ENCODE data around the gene GRK5. TPM values are rescaled to one million over a fixed set of nuclear protein-coding genes. Genes with fewer than 3 reads are reported as not detected.

GRK5 gene
- total and polyA plus RNA-seq, 2 donors from 2014 or later: 7.3 to 18.7 TPM

DNA sequence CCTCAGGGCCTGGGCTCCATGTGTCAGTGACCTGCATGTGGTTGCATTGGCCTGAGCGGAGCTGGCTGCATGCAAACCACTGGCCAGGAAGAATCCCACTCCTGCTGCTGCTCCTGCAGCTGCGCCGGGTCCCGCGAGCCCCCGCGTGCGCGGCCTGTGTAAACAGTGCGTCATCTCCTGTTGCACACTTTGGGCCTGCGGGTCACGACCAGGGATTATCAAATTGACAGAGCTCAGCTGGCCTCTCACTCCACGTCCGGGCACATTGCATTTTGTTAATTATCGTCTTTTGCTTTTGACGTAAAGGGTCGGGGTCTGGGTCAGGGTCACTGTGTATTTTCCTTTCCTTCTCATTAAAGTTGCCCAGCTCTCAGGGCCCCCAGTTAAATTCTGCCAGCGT, 202.5 kb downstream of the GRK5 start:
- H3K4me1 ChIP-seq (ENCODE audit: control insufficient read depth in 2 of 3, insufficient read depth in 2 of 3, low read depth in 1 of 3, low read length in 3 of 3): peaks cover 3 to 17% (median 7%) of the 10 kb centered on the region in 3 donors
- intact Hi-C loops (cut with DNase I): loop anchor here (10.0 kb wide), 1 partner anchor 215 kb away; no protein-coding TSS in a partner anchor
- DNase-seq: peak; percentile 91 to 96 (median 93)
- TF ChIP-seq, protein P1, sequence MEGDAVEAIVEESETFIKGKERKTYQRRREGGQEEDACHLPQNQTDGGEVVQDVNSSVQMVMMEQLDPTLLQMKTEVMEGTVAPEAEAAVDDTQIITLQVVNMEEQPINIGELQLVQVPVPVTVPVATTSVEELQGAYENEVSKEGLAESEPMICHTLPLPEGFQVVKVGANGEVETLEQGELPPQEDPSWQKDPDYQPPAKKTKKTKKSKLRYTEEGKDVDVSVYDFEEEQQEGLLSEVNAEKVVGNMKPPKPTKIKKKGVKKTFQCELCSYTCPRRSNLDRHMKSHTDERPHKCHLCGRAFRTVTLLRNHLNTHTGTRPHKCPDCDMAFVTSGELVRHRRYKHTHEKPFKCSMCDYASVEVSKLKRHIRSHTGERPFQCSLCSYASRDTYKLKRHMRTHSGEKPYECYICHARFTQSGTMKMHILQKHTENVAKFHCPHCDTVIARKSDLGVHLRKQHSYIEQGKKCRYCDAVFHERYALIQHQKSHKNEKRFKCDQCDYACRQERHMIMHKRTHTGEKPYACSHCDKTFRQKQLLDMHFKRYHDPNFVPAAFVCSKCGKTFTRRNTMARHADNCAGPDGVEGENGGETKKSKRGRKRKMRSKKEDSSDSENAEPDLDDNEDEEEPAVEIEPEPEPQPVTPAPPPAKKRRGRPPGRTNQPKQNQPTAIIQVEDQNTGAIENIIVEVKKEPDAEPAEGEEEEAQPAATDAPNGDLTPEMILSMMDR (IDR thresholded peaks at IDR 0.05; ENCODE audit: borderline replicate concordance, extremely low read depth, insufficient read depth): no peak
- H3K27me3 ChIP-seq (ENCODE audit: control insufficient read depth, insufficient read depth, low read length): no peaks in the 10 kb centered on the region
- H3K9ac ChIP-seq (ENCODE audit: low read length in 3 of 3): no peak overlapping the region
- H3K4me3 ChIP-seq (ENCODE audit: low read length in 3 of 3): no peak overlapping the region
- H3K9me3 ChIP-seq (ENCODE audit: control insufficient read depth in 2 of 3, insufficient read depth in 1 of 3, low read length in 3 of 3): no peaks in the 10 kb centered on the region
- FAIRE-seq: no peak
- H3K36me3 ChIP-seq (ENCODE audit: control insufficient read depth in 2 of 3, insufficient read depth in 3 of 3, low read length in 3 of 3): no peaks in the 10 kb centered on the region
- peak overlapping the region; percentile 20 to 34 for H3K27ac ChIP-seq (ENCODE audit: low read depth in 2 of 2, low read length in 2 of 2)

DNA sequence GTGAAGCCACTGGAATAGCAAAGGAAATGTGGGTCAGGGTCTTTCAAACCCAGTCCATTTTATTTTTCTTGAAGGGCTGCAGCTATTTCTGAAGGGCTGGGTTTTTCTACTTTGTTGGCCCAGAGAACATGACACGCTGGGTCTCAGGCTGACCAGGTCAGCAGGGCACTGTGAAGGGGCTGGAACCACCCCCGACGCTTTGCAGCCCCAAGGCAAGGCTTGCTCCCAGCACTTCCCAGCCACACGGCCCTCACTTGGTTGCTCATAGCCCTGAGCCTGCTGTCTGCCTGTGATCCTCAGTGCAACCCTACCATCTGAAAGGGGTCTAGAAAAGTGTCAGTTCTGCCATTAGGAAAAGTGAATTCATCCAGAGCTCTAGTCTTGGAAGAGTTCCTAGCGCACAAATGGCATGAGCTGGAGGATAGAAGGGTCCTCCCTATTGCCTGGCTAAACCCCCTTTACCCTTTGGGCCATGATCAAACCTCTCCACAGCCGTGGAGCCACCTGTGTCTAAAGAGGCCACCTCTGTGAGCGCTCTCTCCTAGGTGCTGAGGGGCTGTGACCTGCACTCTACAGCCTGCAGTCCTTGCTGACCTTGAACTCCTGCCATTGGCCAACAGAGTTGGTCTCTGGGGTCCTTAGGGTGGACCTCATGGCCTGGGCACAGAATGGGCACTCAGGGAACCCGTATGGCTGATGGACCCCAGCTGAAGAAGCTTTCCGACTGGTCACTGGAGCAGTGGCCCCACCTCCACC, 203.2 kb downstream of the GRK5 start:
- DNase-seq: no peak
- no peaks in the 10 kb centered on the region for H3K27me3 ChIP-seq (ENCODE audit: control insufficient read depth, insufficient read depth, low read length)
- TF ChIP-seq, protein P1 (IDR thresholded peaks at IDR 0.05; ENCODE audit: borderline replicate concordance, extremely low read depth, insufficient read depth): no peak
- H3K4me3 ChIP-seq (ENCODE audit: low read length in 3 of 3): no peak overlapping the region
- no peak for FAIRE-seq
- H3K4me1 ChIP-seq (ENCODE audit: control insufficient read depth in 2 of 3, insufficient read depth in 2 of 3, low read depth in 1 of 3, low read length in 3 of 3): peaks cover 3 to 17% (median 7%) of the 10 kb centered on the region in 3 donors
- no peaks in the 10 kb centered on the region for H3K36me3 ChIP-seq (ENCODE audit: control insufficient read depth in 2 of 3, insufficient read depth in 3 of 3, low read length in 3 of 3)
- intact Hi-C loops (cut with DNase I): loop anchor here (10.0 kb wide), 1 partner anchor 216 kb away; no protein-coding TSS in a partner anchor
- no peak overlapping the region for H3K9ac ChIP-seq (ENCODE audit: low read length in 3 of 3)
- H3K9me3 ChIP-seq (ENCODE audit: control insufficient read depth in 2 of 3, insufficient read depth in 1 of 3, low read length in 3 of 3): no peaks in the 10 kb centered on the region
- peak overlapping the region; percentile 28 to 34 for H3K27ac ChIP-seq (ENCODE audit: low read depth in 2 of 2, low read length in 2 of 2)

GRCh38 chr10:119412244-119413092, 205.1 kb downstream of the GRK5 start:
- intact Hi-C loops (cut with DNase I): loop anchor here (10.0 kb wide), 1 partner anchor 218 kb away; no protein-coding TSS in a partner anchor
- peak; percentile 68 to 95 (median 84) for DNase-seq
- FAIRE-seq: no peak
- Histone ChIP-seq H3K9me3 (ENCODE audit: control insufficient read depth in 2 of 3, insufficient read depth in 1 of 3, low read length in 3 of 3) (no peaks in the 10 kb centered on the region), H3K4me1 (ENCODE audit: control insufficient read depth in 2 of 3, insufficient read depth in 2 of 3, low read depth in 1 of 3, low read length in 3 of 3) (peaks cover 3 to 16% (median 7%) of the 10 kb centered on the region in 3 donors), H3K4me3 (ENCODE audit: low read length in 3 of 3) (no peak overlapping the region), H3K36me3 (ENCODE audit: control insufficient read depth in 2 of 3, insufficient read depth in 3 of 3, low read length in 3 of 3) (no peaks in the 10 kb centered on the region), H3K27me3 (ENCODE audit: control insufficient read depth, insufficient read depth, low read length) (no peaks in the 10 kb centered on the region), H3K27ac (ENCODE audit: low read depth in 2 of 2, low read length in 2 of 2) (peak overlapping the region; percentile 60 to 66), H3K9ac (ENCODE audit: low read length in 3 of 3) (no peak overlapping the region)
- TF ChIP-seq, protein P1 (IDR thresholded peaks at IDR 0.05; ENCODE audit: borderline replicate concordance, extremely low read depth, insufficient read depth): no peak
